Coronary artery (tissue), 2 donors: ENCODE results near the gene USP12.
"Not testable (repeated sequence)": the region's sequence is repeated elsewhere in the genome, so short reads cannot be mapped to it uniquely, and the experiment has no call there.

Experiments used
- DNase-seq: peaks from one replicate; pipeline ENCODE4 v3.0.0-alpha.2; 2017; ENCODE audit warnings: low spot score
- H3K27ac ChIP-seq, 2 donors: fragments of 200-600 bp; sonication (generic); one replicate each; pipeline ENCODE4 v1.5.1; 2016 to 2019
- H3K4me3 ChIP-seq: fragments of 200-600 bp; sonication (generic); 2 replicates; pipeline ENCODE4 v1.5.1; 2016; ENCODE audit warnings: mild to moderate bottlenecking, moderate library complexity
- CTCF ChIP-seq: fragments of 200-600 bp; sonication (generic); IDR thresholded peaks from one replicate; pipeline ENCODE4 v1.5.1; 2019; ENCODE audit warnings: antibody characterized with exemption

The USP12 gene

GRCh38 chr13:27077451-27077850 lies 94.2 kb downstream of the USP12 start:
- DNase-seq, result no peak
- TF ChIP-seq CTCF, result no peak
- no peak overlapping the region for H3K4me3 ChIP-seq

GRCh38 chr13:27076421-27076820 lies 95.2 kb downstream of the USP12 start:
- Histone ChIP-seq H3K4me3 (no peak overlapping the region), H3K27ac (peak overlapping the region in 1 of 2 donors; percentile 13)
- DNase-seq, result no peak
- no peak for TF ChIP-seq CTCF

More at GRCh38 chr13:27077451-27077850, 94.2 kb downstream of the USP12 start:
- no peak overlapping the region for H3K27ac ChIP-seq

GRCh38 chr13:27073186-27073585 lies 98.4 kb downstream of the USP12 start:
- no peak for TF ChIP-seq CTCF
- no peak overlapping the region for H3K27ac ChIP-seq
- DNase-seq, result no peak
- no peak overlapping the region for H3K4me3 ChIP-seq

- H3K4me3 ChIP-seq, H3K27ac ChIP-seq, DNase-seq: not testable (repeated sequence)
Measured at GRCh38 chr13:27066123-27066522, 105.5 kb downstream of the USP12 start.

- no peak for TF ChIP-seq CTCF
- H3K4me3 ChIP-seq, result no peak overlapping the region
- H3K27ac ChIP-seq, result no peak overlapping the region
- DNase-seq, result no peak
Measured at GRCh38 chr13:27065582-27065981, 106.0 kb downstream of the USP12 start.

GRCh38 chr13:27064252-27064995 lies 107.2 kb downstream of the USP12 start:
- Histone ChIP-seq H3K4me3 (no peak overlapping the region), H3K27ac (no peak overlapping the region)
- no peak for DNase-seq
- TF ChIP-seq CTCF, result no peak

- TF ChIP-seq CTCF, result no peak
- Histone ChIP-seq H3K27ac (no peak overlapping the region), H3K4me3 (no peak overlapping the region)
- no peak for DNase-seq
Measured at GRCh38 chr13:27057817-27058216, 113.8 kb downstream of the USP12 start.
